Stimulated activated CD4-positive, alpha-beta T cell treated with anti-CD3 and anti-CD28 coated beads, Interleukin-1b, Interleukin-23, amount 100 ng/mL, for 1 hour (primary cell): ENCODE measurements around the gene NPTX2.
"Not testable (repeated sequence)": the region's sequence is repeated elsewhere in the genome, so short reads cannot be mapped to it uniquely, and the experiment has no call there.

Experiments
- DNase-seq, 2 donors: peaks; one replicate each; pipeline ENCODE4 v3.0.0-alpha.2; 2020; ENCODE audit warnings: low read depth in 2 of 2

The NPTX2 gene

GRCh38 chr7:98617051-98617959, at the start of gene NPTX2:
Gene NPTX2, plus strand, starts transcription at chr7:98617285. Its CDS starts 177 bp downstream, at chr7:98617462.
- no peak for DNase-seq

- no peak for DNase-seq
Observed at GRCh38 chr7:98567991-98568390, 49.1 kb upstream of the NPTX2 start.

DNA sequence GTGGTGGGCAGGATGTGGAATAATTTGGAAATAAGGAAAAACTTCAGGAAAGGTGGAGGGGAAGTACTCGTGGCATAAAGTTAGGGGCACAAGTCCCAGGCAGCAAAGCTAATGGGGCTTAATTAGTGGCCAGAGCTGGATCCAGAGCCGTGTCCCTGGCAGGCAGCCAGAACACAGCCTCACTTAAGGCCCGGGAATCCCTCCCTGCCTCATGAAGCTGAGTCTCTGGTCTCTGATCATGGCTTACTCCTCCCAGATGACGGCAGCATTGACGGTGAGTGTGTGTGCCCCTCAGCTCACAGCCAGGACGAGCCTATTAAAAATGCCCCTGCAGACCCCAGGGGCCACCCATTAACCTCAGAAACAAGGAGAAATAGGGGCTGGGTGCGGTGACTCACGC, 48.2 kb upstream of the NPTX2 start:
- DNase-seq: no peak

DNA sequence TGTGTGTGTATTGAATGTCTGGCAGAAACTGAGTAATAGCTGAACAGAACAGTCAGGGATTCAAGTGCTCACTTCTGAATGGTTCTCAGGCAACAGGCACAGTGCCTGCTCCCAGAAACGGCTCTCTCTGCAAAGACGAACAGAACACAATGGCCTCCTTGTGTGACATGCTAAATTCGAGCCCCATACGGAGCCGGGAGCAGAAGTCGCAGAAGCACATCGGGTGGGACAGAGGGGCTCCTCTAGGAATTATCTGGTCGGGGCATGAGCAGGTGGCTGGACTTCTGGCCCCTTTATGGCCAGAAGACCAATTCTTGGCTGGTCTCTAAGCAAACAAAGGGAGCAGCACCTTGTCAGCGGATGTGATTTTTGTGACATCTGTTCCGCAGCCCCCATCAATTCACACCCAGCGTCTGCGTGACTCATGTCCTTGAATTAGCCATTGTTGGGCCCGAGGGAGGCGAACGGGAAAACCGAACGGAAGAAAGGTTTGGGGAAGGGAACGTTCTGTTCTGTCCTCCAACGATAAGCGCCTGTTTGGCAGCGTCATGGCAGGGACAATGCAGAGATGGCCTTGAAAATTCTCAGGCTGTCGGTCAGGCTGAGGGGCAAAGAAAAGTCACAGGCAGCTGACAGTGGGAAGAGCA, 47.3 kb upstream of the NPTX2 start:
- DNase-seq: no peak

GRCh38 chr7:98571006-98571405, 46.1 kb upstream of the NPTX2 start:
- no peak for DNase-seq

- no peak for DNase-seq
Observed at GRCh38 chr7:98571986-98572385, 45.1 kb upstream of the NPTX2 start.

DNA sequence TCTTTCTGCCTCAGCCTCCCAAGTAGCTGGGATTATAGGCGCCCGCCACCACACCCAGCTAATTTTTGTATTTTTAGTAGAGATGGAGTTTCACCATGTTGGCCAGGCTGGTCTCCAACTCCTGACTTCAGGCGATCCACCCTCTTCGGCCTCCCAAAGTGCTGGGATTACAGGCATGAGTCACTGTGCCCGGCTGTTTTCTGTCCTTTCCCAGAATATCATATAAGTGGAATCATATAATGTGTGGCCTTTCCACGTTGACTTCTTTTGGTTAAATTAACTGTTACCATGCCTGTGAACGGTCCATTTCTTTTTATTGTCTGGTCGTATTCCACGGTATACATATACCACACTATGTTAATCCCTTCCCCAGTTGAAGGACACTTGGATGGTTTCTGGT, 44.4 kb upstream of the NPTX2 start:
- DNase-seq: not testable (repeated sequence)

DNA sequence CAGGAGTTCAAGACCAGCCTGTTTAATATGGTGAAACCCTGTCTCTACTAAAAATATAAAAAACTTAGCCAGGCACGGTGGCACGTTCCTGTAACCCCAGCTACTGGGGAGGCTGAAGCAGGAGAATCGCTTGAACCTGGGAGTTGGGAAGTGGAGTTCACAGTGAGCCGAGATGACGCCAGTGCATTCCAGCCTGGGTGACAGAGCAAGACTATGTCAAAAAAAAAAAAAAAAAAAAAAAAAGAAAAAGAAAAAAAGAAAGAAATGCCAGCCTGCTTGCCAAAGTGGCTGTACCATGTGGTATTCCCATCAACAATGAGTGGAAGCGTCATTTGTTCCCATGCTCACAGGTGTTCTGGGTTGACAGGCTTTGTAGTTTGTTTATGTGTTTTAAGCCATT, 43.3 kb upstream of the NPTX2 start:
- no peak for DNase-seq

DNA sequence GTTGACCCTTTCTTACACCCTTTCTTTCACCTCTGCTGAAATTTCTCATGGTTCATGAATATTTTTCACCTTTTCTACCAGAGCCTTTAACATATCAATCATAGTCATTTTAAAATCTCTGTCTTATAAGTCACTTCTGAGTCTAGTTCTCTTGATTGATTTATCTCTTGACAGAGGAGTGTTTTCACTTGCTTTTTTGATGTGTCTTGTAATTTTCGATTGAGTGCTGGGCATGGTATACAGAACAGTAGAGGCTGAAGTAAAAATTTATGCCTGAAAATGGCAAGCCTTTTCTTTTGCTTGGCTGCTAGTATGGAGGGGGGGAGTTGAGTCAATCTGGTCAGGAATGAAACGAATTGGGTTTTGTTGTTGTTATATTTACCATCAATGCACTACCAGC, 41.2 kb upstream of the NPTX2 start:
- DNase-seq: no peak

DNA sequence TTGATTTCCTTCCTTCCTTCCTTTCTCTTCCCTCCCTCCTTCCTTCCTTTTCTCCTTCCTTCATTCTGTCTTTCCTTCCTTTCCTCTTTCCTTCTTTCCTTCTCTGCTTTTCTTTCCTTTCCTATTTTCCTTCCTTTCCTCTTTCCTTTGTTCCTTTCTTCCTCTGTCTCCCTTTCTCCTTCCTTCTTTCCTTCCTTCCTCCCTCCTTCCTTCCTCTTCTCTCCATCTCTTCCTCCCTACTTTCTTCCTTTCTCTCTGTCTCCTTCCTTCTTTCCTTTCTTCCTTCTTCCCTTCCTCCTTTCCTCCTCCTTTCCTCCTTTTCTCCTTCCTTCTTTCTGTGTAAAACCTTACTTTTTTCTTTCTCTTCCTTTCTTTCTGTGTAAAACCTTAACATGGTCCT, 32.3 kb upstream of the NPTX2 start:
- no peak for DNase-seq

GRCh38 chr7:98591926-98592325, 25.2 kb upstream of the NPTX2 start:
- DNase-seq: no peak

DNA sequence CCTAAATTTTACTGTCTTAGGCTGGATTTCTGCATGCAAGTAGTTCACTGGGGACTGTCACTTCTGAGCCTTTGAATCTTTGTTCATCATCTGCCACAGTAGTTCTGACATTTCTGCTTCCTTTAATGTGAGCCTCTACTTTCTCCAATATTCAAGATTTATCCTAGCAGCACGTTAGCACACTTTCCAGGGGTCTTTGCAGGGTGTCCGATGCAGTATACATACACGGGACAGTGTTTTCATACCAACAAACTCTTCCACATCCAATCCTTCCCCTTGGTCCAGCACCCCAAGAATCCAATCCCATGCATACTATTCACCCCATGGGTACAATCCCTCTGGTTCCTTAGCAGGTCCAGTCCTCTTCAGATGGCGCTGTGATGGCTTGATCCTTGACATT, 22.7 kb upstream of the NPTX2 start:
- DNase-seq: no peak

DNA sequence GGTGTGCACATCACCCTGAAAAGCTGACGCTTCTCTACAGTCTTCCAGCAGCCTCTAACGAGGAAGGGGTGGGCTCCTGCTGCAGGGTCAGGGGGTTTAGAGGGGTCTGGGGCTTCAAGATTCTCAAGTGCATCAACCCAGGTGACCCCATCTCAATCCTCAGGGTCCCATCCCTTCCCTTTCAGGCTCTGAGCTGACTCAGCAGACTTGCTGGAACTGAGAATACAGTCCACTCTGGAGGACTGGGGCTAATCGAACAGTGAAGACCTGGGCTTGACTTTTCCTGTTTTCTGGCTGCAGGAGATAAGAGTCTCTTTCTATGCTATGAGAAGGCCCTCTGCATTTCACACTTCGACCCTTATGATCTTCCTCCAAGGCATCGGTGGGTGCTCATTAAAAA, 22.3 kb upstream of the NPTX2 start:
- no peak for DNase-seq

GRCh38 chr7:98598846-98599615, 18.1 kb upstream of the NPTX2 start:
- DNase-seq: no peak

- DNase-seq: no peak
Observed at GRCh38 chr7:98599886-98600285, 17.2 kb upstream of the NPTX2 start.

GRCh38 chr7:98602755-98603398, 14.2 kb upstream of the NPTX2 start:
- DNase-seq: no peak

GRCh38 chr7:98603399-98603788, 13.7 kb upstream of the NPTX2 start:
- DNase-seq: no peak

- no peak for DNase-seq
Observed at GRCh38 chr7:98613601-98614425, 3.3 kb upstream of the NPTX2 start.

- no peak for DNase-seq
Observed at GRCh38 chr7:98616381-98617050, 569 bp upstream of the NPTX2 start.

GRCh38 chr7:98617960-98618418, 904 bp downstream of the NPTX2 start:
- DNase-seq: no peak
